Measurements from ENCODE around the gene ZNF407.

Gene ZNF407

DNA sequence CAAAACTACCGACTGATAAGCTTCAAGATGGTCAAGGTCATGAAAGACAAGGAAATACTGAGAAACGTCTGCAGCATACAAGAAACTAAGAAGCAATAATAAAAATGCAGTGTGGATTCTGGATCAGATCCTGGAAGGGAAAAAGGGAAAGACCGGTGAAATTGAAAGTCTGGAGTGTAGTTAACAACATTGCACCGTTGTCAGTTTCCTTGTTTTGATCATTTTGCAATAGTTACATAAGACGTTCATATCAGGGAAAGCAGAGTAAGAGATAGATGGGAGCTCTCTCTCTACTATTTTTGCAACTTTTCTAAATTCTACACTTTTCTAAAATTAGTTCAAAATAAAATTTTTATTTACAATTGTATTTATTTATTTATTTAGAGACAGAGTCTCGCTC, 15.0 kb upstream of the ZNF407 start:
- ChIA-PET POLR2A (interaction anchor here (0.7 kb wide), 1 partner anchor 537 kb away, joined by 3 read pairs; no protein-coding TSS in a partner anchor), CTCF (interaction anchor here (1.5 kb wide), 1 partner anchor 31 kb away, joined by 4 read pairs; no protein-coding TSS in a partner anchor)
- no peaks in the 10 kb centered on the region for H3K9me3 ChIP-seq (ENCODE audit: control insufficient read depth, insufficient read depth, low read depth, low read length)
- no peaks in the 10 kb centered on the region for H3K4me1 ChIP-seq (ENCODE audit: control insufficient read depth, insufficient read depth, low read length)
- H3K27ac ChIP-seq (ENCODE audit: extremely low read depth, low read depth, low read length): no peak overlapping the region
- no peak for TF ChIP-seq ZNF23 (tag by site-specific recombination; IDR thresholded peaks at IDR 0.05; ENCODE audit: borderline replicate concordance)
- TF ChIP-seq HOXC10 (CRISPR knock-in tag; IDR thresholded peaks at IDR 0.05): no peak
- TF ChIP-seq, protein P1, sequence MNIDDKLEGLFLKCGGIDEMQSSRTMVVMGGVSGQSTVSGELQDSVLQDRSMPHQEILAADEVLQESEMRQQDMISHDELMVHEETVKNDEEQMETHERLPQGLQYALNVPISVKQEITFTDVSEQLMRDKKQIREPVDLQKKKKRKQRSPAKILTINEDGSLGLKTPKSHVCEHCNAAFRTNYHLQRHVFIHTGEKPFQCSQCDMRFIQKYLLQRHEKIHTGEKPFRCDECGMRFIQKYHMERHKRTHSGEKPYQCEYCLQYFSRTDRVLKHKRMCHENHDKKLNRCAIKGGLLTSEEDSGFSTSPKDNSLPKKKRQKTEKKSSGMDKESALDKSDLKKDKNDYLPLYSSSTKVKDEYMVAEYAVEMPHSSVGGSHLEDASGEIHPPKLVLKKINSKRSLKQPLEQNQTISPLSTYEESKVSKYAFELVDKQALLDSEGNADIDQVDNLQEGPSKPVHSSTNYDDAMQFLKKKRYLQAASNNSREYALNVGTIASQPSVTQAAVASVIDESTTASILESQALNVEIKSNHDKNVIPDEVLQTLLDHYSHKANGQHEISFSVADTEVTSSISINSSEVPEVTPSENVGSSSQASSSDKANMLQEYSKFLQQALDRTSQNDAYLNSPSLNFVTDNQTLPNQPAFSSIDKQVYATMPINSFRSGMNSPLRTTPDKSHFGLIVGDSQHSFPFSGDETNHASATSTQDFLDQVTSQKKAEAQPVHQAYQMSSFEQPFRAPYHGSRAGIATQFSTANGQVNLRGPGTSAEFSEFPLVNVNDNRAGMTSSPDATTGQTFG (tag by site-specific recombination; IDR thresholded peaks at IDR 0.05; ENCODE audit: borderline replicate concordance): no peak
- TF ChIP-seq, protein P2, sequence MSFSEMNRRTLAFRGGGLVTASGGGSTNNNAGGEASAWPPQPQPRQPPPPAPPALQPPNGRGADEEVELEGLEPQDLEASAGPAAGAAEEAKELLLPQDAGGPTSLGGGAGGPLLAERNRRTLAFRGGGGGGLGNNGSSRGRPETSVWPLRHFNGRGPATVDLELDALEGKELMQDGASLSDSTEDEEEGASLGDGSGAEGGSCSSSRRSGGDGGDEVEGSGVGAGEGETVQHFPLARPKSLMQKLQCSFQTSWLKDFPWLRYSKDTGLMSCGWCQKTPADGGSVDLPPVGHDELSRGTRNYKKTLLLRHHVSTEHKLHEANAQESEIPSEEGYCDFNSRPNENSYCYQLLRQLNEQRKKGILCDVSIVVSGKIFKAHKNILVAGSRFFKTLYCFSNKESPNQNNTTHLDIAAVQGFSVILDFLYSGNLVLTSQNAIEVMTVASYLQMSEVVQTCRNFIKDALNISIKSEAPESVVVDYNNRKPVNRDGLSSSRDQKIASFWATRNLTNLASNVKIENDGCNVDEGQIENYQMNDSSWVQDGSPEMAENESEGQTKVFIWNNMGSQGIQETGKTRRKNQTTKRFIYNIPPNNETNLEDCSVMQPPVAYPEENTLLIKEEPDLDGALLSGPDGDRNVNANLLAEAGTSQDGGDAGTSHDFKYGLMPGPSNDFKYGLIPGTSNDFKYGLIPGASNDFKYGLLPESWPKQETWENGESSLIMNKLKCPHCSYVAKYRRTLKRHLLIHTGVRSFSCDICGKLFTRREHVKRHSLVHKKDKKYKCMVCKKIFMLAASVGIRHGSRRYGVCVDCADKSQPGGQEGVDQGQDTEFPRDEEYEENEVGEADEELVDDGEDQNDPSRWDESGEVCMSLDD (tag by site-specific recombination; IDR thresholded peaks at IDR 0.05): no peak
- TF ChIP-seq ZNF610 (tag by site-specific recombination; IDR thresholded peaks at IDR 0.05; ENCODE audit: borderline replicate concordance): no peak
- no peak for TF ChIP-seq ZNF843 (tag by site-specific recombination; IDR thresholded peaks at IDR 0.05)
- no peak for TF ChIP-seq ZNF670 (tag by site-specific recombination; IDR thresholded peaks at IDR 0.05; ENCODE audit: low read depth)
- TF ChIP-seq KLF7 (tag by site-specific recombination; IDR thresholded peaks at IDR 0.05; ENCODE audit: borderline replicate concordance): no peak
- no peak for TF ChIP-seq ZNF596 (tag by site-specific recombination; IDR thresholded peaks at IDR 0.05)
- TF ChIP-seq, protein P3, sequence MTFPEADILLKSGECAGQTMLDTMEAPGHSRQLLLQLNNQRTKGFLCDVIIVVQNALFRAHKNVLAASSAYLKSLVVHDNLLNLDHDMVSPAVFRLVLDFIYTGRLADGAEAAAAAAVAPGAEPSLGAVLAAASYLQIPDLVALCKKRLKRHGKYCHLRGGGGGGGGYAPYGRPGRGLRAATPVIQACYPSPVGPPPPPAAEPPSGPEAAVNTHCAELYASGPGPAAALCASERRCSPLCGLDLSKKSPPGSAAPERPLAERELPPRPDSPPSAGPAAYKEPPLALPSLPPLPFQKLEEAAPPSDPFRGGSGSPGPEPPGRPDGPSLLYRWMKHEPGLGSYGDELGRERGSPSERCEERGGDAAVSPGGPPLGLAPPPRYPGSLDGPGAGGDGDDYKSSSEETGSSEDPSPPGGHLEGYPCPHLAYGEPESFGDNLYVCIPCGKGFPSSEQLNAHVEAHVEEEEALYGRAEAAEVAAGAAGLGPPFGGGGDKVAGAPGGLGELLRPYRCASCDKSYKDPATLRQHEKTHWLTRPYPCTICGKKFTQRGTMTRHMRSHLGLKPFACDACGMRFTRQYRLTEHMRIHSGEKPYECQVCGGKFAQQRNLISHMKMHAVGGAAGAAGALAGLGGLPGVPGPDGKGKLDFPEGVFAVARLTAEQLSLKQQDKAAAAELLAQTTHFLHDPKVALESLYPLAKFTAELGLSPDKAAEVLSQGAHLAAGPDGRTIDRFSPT (tag by site-specific recombination; IDR thresholded peaks at IDR 0.05): no peak
- no peak for TF ChIP-seq ZNF677 (tag by site-specific recombination; IDR thresholded peaks at IDR 0.05)
- TF ChIP-seq ZNF548 (tag by site-specific recombination; IDR thresholded peaks at IDR 0.05): no peak
- TF ChIP-seq KLF9 (tag by site-specific recombination; IDR thresholded peaks at IDR 0.05; ENCODE audit: low read depth): no peak
- no peak for TF ChIP-seq SETDB1 (IDR thresholded peaks at IDR 0.05; ENCODE audit: insufficient read length, low read length)
- TF ChIP-seq, protein P4, sequence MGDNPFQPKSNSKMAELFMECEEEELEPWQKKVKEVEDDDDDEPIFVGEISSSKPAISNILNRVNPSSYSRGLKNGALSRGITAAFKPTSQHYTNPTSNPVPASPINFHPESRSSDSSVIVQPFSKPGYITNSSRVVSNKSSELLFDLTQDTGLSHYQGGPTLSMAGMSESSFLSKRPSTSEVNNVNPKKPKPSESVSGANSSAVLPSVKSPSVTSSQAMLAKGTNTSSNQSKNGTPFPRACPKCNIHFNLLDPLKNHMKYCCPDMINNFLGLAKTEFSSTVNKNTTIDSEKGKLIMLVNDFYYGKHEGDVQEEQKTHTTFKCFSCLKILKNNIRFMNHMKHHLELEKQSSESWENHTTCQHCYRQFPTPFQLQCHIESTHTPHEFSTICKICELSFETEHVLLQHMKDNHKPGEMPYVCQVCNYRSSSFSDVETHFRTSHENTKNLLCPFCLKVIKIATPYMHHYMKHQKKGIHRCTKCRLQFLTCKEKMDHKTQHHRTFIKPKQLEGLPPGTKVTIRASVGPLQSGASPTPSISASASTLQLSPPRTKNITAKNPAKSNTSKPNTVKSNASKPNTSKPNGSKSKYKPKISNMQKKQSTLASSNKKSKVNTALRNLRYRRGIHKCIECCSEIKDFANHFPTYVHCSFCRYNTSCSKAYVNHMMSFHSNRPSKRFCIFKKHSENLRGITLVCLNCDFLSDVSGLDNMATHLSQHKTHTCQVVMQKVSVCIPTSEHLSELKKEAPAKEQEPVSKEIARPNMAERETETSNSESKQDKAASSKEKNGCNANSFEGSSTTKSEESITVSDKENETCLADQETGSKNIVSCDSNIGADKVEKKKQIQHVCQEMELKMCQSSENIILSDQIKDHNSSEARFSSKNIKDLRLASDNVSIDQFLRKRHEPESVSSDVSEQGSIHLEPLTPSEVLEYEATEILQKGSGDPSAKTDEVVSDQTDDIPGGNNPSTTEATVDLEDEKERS (tag by site-specific recombination; IDR thresholded peaks at IDR 0.05): no peak
- TF ChIP-seq ZNF221 (tag by site-specific recombination; IDR thresholded peaks at IDR 0.05; ENCODE audit: borderline replicate concordance): no peak
- TF ChIP-seq ZBTB48 (tag by site-specific recombination; IDR thresholded peaks at IDR 0.05): no peak
- no peak for TF ChIP-seq ZNF707 (tag by site-specific recombination; IDR thresholded peaks at IDR 0.05)
- TF ChIP-seq ZNF157 (tag by site-specific recombination; IDR thresholded peaks at IDR 0.05): no peak
- H3K36me3 ChIP-seq (ENCODE audit: control insufficient read depth in 2 of 2, insufficient read depth in 1 of 2, low read length in 2 of 2): no peaks in the 10 kb centered on the region
- H3K4me3 ChIP-seq (ENCODE audit: low read depth, low read length): no peak overlapping the region

Data from HEK293 (cell line).